Muscle layer of colon (tissue), 2 donors: ENCODE data around the gene DCTN1.

Experiments
- H3K27ac ChIP-seq: one replicate; pipeline ENCODE4 v1.7.0; 2013; ENCODE audit warnings: low read depth, mild to moderate bottlenecking, low read length, moderate library complexity
- H3K27me3 ChIP-seq, 2 donors: one replicate each; pipeline ENCODE4 v1.7.0; 2013; ENCODE audit warnings: low read length in 2 of 2, mild to moderate bottlenecking in 2 of 2; ENCODE audit not compliant: insufficient read depth in 2 of 2, control insufficient read depth in 1 of 2
- H3K36me3 ChIP-seq: one replicate; pipeline ENCODE4 v1.7.0; 2013; ENCODE audit warnings: mild to moderate bottlenecking, low read length; ENCODE audit not compliant: insufficient read depth
- H3K4me1 ChIP-seq: one replicate; pipeline ENCODE4 v1.7.0; 2013; ENCODE audit warnings: mild to moderate bottlenecking, low read length; ENCODE audit not compliant: insufficient read depth
- H3K4me3 ChIP-seq, 2 donors: one replicate each; pipeline ENCODE4 v1.7.0; 2013; ENCODE audit warnings: low read length in 2 of 2, low read depth in 1 of 2, mild to moderate bottlenecking in 1 of 2, moderate library complexity in 1 of 2
- H3K9ac ChIP-seq: one replicate; pipeline ENCODE4 v1.7.0; 2013; ENCODE audit warnings: low read length
- H3K9me3 ChIP-seq: one replicate; pipeline ENCODE4 v1.7.0; 2013; ENCODE audit warnings: mild to moderate bottlenecking, low read length
- donor health status: abdominal sarcoma.
- donor health status: Adenocarcinoma of cecum.

Gene DCTN1

GRCh38 chr2:74313497-74313896 lies 66.6 kb downstream of the DCTN1 start:
- Histone ChIP-seq H3K27me3 (no peaks in the 10 kb centered on the region), H3K4me1 (no peaks in the 10 kb centered on the region), H3K9ac (no peak overlapping the region), H3K36me3 (no peaks in the 10 kb centered on the region), H3K9me3 (no peaks in the 10 kb centered on the region), H3K27ac (no peak overlapping the region), H3K4me3 (no peak overlapping the region)

- H3K9ac ChIP-seq, result no peak overlapping the region
- no peak overlapping the region for H3K27ac ChIP-seq
- no peak overlapping the region for H3K4me3 ChIP-seq
- H3K27me3 ChIP-seq, result no peaks in the 10 kb centered on the region
- H3K9me3 ChIP-seq, result no peaks in the 10 kb centered on the region
- H3K4me1 ChIP-seq, result no peaks in the 10 kb centered on the region
- H3K36me3 ChIP-seq, result no peaks in the 10 kb centered on the region
These were observed 67.2 kb downstream of the DCTN1 start for GRCh38 chr2:74312913-74313312.
